Upper lobe of right lung (tissue), 1 donor: ENCODE data around the gene C16orf95. TPM values are rescaled to one million over a fixed set of nuclear protein-coding genes. Genes with fewer than 3 reads are reported as not detected.

Source experiments
- ATAC-seq: fragments of 200-7000 bp; cut with Tn5 transposase; one replicate; pipeline ENCODE4 v1.9.1; 2020; ENCODE audit warnings: mild to moderate bottlenecking, moderate library complexity
- DNase-seq: peaks from one replicate; pipeline ENCODE4 v3.0.0-alpha.2; 2020
- H3K27ac ChIP-seq: fragments of 200-600 bp; one replicate; pipeline ENCODE4 v1.8.0; 2022
- H3K27me3 ChIP-seq: fragments of 200-600 bp; one replicate; pipeline ENCODE4 v1.8.0; 2022; ENCODE audit warnings: mild to moderate bottlenecking
- H3K36me3 ChIP-seq: fragments of 200-600 bp; one replicate; pipeline ENCODE4 v1.8.0; 2022
- H3K4me1 ChIP-seq: fragments of 200-600 bp; one replicate; pipeline ENCODE4 v1.8.0; 2022
- H3K4me3 ChIP-seq: fragments of 200-600 bp; one replicate; pipeline ENCODE4 v1.8.0; 2022; ENCODE audit warnings: mild to moderate bottlenecking
- H3K9me3 ChIP-seq: fragments of 200-600 bp; one replicate; pipeline ENCODE4 v1.8.0; 2022
- intact Hi-C: fragments of 100-400 bp; cut with DNase I; formaldehyde crosslinking; loops from one replicate; pipeline ENCODE4 v1.11.0; 2022
- total RNA-seq: library from RNA; stranded (reverse); fragmentation: NEBNext Ultra II Directional; extraction: Animal tissue kit (Norgen Biotek cat#: 25700); gene quantifications from one replicate; pipeline ENCODE4 v1.2.1, GENCODE V29; 2021
- TF ChIP-seq, protein P1 (sequence below): fragments of 200-600 bp; IDR thresholded peaks from one replicate; pipeline ENCODE4 v1.8.0; 2022; ENCODE audit warnings: antibody characterized with exemption
- donor health status: DM: no; HTN: yes; CAD: no; lungs with severe emphysema.

C16orf95 gene
- total RNA-seq, 1 donor from 2014 or later, result 3.0 TPM

DNA sequence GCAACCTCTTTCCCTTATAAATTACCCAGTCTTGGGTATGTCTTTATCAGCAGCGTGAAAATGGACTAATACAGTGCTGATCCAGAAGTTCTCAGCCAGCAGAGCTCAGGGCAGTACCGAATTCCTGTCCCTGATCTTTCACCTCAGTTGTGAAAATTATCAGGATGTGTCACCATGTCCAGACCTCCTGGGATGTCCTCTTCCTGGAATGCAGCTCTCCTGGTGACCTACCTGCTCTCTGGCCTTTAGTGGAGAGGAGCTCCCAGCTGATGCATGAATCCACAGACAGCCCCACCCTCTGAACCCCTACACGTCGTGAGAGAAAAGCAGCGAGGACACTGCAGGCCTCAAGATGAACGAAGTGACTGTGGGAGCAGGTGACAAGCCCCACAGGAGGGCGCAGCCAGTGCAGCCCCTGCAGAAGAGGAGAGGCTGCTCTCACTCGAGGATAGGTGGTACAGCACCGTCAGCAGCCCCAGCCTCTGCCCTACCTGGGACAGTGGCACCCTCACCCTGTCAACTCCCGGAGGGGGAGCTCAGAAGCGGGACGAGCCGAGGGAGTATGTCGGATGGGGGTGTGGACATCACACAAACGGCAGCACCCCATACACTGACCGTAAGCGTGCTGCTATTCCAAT, 22.0 kb upstream of the C16orf95 start:
- peaks cover 60% of the 10 kb centered on the region for H3K36me3 ChIP-seq
- H3K27ac ChIP-seq, result no peak overlapping the region
- no peak for ATAC-seq
- H3K27me3 ChIP-seq, result no peaks in the 10 kb centered on the region
- DNase-seq, result no peak
- intact Hi-C loops, result no loop called here
- no peak overlapping the region for H3K4me3 ChIP-seq
- TF ChIP-seq, protein P1, sequence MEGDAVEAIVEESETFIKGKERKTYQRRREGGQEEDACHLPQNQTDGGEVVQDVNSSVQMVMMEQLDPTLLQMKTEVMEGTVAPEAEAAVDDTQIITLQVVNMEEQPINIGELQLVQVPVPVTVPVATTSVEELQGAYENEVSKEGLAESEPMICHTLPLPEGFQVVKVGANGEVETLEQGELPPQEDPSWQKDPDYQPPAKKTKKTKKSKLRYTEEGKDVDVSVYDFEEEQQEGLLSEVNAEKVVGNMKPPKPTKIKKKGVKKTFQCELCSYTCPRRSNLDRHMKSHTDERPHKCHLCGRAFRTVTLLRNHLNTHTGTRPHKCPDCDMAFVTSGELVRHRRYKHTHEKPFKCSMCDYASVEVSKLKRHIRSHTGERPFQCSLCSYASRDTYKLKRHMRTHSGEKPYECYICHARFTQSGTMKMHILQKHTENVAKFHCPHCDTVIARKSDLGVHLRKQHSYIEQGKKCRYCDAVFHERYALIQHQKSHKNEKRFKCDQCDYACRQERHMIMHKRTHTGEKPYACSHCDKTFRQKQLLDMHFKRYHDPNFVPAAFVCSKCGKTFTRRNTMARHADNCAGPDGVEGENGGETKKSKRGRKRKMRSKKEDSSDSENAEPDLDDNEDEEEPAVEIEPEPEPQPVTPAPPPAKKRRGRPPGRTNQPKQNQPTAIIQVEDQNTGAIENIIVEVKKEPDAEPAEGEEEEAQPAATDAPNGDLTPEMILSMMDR, result no peak
- H3K4me1 ChIP-seq, result peaks cover under 1% of the 10 kb centered on the region
- H3K9me3 ChIP-seq, result no peaks in the 10 kb centered on the region

DNA sequence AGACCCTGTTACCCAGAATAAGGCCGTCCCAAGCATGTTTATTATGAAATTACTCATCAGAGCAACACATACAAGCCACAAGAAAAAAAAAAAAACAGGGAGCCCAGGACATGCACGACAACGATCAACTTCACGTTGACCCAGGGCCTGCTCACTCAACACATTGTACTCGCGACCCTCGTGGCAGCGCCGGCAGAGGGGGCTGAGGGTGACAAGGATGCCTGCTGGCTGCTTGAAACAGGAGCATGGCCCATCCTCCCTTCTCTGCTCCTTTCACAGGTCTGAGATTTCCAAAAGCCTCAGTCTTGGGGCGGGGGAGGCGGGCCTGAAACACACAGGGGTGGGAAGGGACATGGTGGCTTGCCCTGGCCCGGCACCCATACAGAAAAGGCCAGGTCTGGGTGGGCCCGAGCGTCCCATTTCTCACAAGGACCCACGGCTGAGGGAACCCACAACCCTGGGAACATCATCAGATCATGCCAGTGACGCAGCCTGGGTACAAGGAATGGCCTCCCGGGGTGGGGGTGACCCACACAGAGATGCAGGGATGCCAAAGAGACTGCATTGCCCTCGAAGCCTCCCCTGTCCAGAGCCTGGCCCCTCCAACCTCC, 21.1 kb upstream of the C16orf95 start:
- Histone ChIP-seq H3K36me3 (peaks cover 65% of the 10 kb centered on the region), H3K27ac (no peak overlapping the region)

DNA sequence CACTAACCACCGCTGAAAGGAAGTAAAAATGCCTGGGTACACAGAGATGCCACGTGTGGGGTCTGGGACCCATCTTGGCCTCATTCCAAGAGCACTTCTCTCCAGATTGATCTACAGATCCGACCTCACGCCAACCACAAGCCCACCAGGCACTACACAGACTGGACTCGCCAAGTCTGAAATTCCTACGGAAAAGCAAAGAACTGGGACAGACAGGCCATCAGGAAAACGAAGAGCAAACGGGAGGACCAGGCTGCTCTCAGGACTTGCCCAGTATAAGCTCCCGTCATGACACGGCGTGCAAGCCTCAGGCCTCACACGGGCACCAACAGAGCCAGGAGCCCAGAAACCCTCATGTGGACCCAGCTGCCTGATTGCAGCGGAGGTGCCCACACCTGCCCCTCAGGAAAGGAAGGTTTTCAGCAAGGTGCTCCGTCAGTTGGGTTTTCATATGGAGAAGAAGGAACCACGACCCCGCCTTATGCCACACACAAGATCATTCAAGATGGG, 20.1 kb upstream of the C16orf95 start:
- Histone ChIP-seq H3K27ac (no peak overlapping the region), H3K4me1 (no peaks in the 10 kb centered on the region), H3K27me3 (no peaks in the 10 kb centered on the region), H3K36me3 (peaks cover 59% of the 10 kb centered on the region), H3K4me3 (no peak overlapping the region), H3K9me3 (no peaks in the 10 kb centered on the region)
- ATAC-seq (no peak), DNase-seq (no peak)
- TF ChIP-seq, protein P1, result no peak
- intact Hi-C loops, result no loop called here

More for the DNA sequence above, 21.1 kb upstream of the C16orf95 start:
- Histone ChIP-seq H3K4me1 (no peaks in the 10 kb centered on the region), H3K4me3 (no peak overlapping the region), H3K9me3 (no peaks in the 10 kb centered on the region), H3K27me3 (no peaks in the 10 kb centered on the region)
- intact Hi-C loops, result no loop called here
- DNase-seq (no peak), ATAC-seq (no peak)
- TF ChIP-seq, protein P1, result no peak

DNA sequence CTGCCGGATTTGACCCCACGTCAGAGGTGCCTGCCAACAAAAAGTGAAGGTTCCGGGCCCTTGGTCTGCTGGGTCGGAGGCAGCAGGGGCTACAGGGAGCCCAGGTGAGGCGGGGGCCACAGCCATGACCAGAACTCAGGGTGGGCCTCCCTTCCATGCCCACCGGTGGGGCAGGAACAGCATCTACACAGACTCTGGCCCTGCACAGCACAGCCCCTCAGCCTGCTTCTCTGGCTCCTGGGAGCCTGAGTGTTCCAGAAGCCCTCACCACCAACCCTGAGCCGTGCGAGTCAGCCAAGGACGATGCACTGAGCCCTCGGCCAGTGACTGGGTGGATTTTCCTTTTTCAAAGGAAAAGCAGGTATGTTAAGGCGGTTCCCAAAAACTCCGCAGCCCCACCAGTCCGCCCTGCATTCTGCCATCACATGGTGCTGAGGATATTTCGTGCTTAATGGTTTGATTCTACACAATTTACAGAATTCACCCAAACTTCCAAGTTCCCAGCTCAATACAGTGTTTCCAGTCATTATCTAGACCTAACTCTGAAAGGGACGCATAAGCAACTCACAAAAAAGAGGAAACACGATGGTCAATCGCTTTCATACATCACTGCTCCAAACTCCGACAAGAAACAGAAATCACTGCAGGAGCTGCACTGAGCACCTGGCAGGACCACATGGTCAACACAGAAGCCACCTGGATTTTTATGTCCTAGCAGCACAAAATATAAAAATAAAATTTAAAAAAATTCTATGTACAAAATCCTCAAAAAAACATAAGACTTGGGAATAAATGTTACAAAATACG, 19.4 kb upstream of the C16orf95 start:
- intact Hi-C loops, result no loop called here
- Histone ChIP-seq H3K27ac (no peak overlapping the region), H3K4me3 (no peak overlapping the region), H3K9me3 (no peaks in the 10 kb centered on the region), H3K4me1 (no peaks in the 10 kb centered on the region), H3K36me3 (peaks cover 59% of the 10 kb centered on the region), H3K27me3 (no peaks in the 10 kb centered on the region)
- TF ChIP-seq, protein P1, result no peak
- no peak for DNase-seq
- no peak for ATAC-seq

DNA sequence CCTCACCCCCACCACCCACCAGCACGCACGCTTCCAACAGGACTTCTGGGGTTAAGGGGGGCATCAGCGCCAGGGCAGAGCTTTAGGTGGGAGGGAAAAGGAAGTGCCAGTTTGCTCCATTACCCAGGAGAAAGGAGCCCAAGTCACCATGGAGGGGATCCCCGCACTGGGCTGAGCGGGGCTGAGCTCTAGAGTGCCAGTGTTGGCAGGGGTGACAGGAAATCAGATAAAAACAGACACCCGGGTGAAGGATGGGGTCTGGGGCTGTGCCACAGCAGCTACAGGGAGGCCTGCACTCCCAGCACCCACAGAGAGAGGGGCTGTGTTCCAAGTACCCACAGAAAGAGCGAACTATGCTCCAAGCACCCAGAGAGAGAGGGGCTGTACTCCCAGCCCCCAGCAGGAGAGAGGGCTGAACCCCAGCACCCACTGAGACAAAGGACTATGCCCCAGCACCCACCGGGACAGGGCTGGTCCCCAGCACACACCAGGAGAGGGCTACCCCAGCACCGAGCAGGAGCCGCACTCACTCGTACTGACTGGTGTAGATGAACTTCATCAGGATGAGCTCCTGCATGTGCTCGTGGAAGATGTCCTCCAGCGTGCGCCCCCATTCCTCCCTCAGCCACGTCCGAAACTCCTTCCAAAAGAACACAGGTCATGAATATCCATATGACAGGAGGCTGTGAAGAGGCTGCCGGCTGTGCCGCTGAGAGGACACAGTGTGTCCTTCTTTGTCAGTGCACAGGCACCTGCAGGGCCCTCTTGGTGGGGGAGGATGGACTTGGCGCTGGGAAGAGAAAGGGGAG, 18.6 kb upstream of the C16orf95 start:
- intact Hi-C loops, result no loop called here
- DNase-seq (no peak), ATAC-seq (no peak)
- no peak overlapping the region for H3K27ac ChIP-seq
- peaks cover 60% of the 10 kb centered on the region for H3K36me3 ChIP-seq
- H3K27me3 ChIP-seq, result no peaks in the 10 kb centered on the region
- no peaks in the 10 kb centered on the region for H3K9me3 ChIP-seq
- no peaks in the 10 kb centered on the region for H3K4me1 ChIP-seq
- H3K4me3 ChIP-seq, result no peak overlapping the region
- TF ChIP-seq, protein P1, result no peak
